ENCODE measurements around the gene SNRNP48.

Gene SNRNP48

DNA sequence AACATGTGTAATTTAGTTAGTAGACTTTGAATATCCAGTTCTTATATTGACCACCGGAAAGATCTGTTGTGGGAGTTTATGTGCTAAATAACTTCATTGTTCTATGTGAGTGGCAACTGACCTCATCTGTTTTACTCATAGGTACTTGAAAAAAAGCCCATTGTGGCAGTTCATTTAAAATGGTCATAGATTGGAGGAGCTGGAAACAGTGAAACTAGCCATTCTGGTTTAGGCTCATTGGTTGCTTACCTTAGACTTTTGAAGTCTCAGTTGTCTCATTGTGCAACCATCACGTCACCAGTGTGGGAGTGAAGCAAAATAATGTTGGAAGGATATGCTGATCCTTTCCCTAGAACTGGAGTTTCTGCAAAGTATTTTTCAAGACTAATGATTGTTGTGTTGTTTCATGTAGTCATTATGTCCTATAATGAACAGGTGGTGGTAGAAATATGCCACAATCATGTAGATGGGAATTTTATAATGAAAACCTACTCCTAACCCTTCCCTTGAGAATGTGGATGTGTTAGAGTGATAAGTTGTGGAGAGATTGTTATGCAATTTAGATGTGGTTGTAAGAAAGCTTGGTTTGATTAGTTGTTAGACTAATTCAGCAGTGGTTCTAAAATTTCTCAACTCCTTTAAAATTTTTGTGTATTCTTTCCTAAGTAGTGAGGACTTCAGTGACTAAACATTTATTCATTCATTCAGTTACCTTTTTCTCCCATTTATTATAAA is 30.2 kb upstream of the SNRNP48 start:
- no peak for DNase-seq

DNA sequence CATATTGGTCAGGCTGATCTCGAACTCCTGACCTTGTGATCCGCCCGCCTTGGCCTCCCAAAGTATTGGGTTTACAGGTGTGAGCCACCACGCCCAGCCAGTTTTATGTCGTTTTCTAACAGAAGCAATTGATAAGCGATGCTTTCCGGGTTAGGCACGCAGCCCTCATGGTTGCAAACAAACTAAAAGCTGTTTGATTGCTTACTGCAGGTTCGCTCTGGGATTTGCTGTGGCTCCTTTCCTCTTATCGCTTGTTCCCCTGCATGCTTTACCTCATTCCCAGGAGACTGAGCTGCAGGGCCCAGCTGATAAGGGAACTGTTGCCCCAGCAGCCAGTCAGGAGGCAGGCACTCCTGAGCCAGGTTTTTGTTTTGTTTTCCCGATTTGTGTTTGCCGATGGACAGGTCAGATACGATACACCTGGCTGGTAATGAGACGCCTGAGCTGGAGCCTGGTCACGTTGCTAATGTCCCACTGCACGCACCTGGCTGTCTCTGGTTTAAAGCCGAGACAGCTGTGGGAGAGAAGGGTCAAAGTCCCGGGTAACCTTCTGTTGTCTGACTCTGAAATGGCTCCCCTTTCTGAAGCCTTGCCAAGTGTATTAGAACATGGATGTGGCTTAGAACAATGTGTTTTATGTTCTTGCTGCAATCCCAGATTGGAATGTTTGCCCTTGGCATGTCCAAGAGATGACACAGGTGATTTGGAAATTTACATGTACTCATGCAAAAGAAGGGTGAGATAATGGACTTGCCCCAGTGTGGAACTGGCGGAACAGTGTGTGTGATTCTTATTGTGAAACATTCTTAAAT is 28.6 kb upstream of the SNRNP48 start:
- peak; percentile 89 for DNase-seq

DNA sequence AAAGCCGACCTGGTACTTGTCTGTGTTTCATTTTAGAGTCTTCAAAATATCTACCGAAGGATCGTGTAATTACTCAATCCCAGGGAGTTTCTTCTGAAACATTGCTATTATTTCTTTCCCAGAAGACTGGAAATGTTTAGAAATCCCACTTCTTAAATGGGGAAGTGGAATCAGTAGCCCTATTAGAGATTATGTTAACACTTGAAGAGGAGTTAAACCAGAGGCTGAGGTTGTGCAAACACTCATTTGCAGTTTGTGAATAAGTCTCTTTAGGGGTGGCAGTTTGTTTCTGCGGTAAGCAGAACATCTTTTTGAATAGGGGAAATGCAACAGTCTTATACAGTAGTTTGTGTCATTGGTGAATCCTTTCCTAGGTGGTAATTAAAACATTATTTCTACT is 27.2 kb upstream of the SNRNP48 start:
- no peak for DNase-seq

DNA sequence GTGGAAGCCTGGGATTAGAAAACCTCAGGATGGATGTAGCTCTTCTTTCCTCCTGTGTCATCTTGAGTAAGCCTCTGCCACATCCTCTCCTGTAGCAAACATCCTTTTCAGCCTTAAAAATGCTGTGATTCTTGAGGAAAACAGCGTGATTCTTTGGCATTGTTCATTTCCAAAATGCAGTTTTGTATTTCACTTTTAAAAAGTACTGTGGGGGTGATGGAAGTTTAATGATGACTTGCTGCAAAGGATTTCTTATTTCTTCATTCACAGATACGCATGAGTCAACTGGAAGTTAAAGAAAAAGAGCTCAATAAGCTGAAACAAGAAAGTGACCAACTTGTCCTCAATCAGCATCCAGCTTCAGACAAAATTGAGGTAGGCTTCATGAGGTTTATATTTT is 23.9 kb upstream of the SNRNP48 start:
- no peak for DNase-seq

DNA sequence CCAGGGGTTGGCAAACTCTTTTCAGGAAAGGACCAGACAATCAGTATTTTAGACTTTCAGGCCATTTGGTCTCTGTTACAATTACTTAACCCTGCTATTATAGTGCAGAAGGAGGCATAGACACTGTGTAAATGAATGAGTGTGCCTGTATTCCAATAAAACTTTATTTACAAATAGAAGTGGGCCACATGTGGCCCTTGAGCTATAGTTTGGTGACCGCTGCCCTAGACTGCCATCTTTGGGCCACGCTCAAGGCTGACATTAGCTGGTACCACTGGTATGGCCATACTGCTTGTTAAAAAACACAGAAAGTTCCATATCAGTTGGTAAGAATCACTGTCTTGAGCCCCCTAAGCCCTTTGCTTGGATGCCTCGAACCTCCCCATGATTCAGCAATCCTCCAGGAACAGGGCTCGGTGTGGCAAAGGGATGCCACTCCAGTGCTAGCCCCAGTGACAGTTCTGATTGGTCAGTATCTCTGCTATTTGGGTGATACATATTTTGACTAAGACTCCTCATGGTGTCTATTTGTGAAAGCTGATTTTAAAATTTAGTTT is 23.3 kb upstream of the SNRNP48 start:
- no peak for DNase-seq

DNA sequence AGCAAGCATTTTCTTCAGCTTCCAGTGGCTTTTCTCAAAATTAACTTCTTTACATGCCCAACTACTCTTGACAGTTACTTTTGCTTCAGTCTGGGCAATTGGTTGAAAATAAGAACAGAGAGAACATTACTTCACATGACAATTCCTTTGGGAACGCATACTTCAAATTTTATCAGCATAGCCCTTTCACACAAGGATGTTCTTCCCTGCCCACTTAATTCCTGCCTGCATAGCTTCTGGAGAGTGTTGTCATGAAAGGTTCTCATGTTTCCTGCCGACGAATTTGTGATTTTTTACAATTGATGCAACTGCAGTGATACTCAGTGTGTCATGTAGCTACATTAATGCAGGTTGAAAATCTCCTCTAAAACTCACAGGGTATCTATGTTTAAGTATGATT is 22.0 kb upstream of the SNRNP48 start:
- no peak for DNase-seq

DNA sequence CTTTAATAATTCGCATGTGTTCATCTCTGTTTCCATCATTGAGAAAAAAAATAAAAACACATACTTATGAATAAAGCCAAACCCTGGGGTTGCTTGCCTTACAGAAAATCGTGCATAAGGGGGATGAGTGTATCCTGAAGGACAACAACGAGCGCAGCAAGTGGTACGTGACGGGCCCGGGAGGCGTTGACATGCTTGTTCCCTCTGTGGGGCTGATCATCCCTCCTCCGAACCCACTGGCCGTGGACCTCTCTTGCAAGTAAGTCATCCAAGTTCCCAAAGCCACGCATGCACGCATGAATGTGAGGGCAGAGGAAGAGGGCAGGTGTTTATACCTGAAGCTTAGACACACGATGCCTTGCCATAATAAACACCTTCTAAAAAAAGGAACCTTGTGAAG is 20.9 kb upstream of the SNRNP48 start:
- no peak for DNase-seq

DNA sequence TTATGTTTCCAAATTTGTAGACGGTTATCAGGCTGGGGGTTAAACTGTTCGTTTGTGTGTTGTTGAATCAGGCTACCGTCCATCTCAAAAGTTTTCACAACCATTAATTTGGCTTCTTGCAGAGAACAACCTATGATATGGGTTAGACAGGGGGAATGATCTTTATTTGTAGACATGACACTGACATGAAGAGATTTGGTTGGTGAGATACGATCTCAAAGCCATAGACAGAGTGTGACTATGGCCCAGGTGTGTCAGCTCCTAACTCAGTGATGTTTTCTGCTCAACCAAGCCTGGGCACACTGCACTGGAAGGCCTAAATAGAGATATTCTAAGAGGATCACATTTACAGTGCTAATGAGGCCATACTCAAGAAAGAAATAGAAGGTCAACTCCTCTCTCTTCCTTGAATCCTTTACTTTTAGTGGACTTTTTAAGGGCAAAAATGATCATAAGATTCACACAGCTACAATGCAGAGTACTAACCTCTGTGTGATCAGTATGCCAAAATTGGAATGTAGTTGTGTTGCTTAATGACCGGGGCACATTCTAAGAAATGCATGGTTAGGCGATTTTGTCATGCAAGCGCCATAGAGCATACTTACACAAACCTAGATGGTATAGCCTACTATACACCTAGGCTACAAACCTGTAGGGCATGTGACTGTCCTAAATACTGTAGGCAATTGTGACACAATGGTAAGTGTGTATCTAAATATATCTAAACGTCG is 17.6 kb upstream of the SNRNP48 start:
- DNase-seq: no peak

DNA sequence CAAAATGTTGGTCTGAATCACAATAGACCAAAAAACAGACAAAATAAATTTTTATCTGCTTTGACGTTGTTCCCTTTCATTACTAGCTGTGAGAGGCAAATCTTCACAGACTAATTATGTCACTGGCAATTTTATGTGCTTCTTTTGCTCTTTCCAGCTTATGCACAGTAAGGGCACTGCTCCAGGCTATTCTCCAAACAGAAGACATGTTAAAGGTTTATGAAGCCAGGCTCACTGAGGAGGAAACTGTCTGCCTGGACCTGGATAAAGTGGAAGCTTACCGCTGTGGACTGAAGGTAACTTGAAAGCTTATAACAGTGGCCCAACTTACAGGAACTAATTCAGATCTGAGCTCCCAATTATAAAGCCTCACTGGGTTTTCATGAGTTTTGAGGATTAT is 15.5 kb upstream of the SNRNP48 start:
- no peak for DNase-seq

DNA sequence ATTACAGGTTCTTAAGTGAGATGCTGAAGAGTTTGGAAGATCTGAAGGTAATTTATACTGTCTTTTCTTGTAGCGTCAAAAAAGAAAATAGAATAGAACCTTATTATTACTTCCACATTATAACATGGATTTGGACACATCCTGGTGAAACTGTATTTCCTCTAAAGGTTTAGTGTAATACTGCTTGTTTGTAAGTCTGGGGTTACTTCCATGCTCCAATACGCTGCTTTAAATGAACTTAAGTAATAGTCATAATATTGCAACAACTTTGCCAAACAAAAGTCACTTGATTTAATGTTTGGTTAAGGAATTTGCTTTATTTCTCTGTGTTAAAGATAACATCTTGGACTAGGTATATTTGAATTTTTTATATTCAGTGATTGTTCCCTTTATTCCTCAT is 11.5 kb upstream of the SNRNP48 start:
- no peak for DNase-seq

DNA sequence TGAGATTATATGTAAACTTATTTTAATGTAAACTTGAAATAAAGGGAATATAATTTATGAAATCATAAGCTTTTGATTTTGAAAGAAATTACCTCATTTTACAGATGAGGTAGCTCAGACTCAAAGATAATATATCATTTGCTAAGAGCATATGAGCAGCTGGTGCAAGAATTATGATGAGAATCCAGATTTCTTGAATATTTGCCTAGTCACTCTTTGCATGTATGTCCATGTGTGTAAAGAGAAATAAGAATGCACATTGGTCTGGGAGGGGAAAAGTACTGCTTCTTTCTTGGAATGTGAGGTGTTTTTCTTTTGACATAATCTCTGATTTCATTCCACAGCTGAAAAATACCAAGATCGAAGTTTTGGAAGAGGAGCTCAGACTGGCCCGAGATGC is 11.1 kb upstream of the SNRNP48 start:
- DNase-seq: no peak

DNA sequence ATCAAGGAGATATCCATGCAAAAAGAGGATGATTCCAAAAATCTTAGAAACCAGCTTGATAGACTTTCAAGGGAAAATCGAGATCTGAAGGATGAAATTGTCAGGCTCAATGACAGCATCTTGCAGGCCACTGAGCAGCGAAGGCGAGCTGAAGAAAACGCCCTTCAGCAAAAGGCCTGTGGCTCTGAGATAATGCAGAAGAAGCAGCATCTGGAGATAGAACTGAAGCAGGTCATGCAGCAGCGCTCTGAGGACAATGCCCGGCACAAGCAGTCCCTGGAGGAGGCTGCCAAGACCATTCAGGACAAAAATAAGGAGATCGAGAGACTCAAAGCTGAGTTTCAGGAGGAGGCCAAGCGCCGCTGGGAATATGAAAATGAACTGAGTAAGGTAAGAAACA is 10.1 kb upstream of the SNRNP48 start:
- DNase-seq: no peak

DNA sequence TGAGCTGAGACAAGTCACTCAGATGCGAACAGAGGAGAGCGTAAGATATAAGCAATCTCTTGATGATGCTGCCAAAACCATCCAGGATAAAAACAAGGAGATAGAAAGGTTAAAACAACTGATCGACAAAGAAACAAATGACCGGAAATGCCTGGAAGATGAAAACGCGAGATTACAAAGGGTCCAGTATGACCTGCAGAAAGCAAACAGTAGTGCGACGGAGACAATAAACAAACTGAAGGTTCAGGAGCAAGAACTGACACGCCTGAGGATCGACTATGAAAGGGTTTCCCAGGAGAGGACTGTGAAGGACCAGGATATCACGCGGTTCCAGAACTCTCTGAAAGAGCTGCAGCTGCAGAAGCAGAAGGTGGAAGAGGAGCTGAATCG is 9.5 kb upstream of the SNRNP48 start:
- DNase-seq: no peak

DNA sequence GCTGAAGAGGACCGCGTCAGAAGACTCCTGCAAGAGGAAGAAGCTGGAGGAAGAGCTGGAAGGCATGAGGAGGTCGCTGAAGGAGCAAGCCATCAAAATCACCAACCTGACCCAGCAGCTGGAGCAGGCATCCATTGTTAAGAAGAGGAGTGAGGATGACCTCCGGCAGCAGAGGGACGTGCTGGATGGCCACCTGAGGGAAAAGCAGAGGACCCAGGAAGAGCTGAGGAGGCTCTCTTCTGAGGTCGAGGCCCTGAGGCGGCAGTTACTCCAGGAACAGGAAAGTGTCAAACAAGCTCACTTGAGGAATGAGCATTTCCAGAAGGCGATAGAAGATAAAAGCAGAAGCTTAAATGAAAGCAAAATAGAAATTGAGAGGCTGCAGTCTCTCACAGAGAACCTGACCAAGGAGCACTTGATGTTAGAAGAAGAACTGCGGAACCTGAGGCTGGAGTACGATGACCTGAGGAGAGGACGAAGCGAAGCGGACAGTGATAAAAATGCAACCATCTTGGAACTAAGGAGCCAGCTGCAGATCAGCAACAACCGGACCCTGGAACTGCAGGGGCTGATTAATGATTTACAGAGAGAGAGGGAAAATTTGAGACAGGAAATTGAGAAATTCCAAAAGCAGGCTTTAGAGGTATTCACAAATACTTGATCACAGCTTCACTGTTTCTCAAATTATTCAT is 8.9 kb upstream of the SNRNP48 start:
- no peak for DNase-seq

DNA sequence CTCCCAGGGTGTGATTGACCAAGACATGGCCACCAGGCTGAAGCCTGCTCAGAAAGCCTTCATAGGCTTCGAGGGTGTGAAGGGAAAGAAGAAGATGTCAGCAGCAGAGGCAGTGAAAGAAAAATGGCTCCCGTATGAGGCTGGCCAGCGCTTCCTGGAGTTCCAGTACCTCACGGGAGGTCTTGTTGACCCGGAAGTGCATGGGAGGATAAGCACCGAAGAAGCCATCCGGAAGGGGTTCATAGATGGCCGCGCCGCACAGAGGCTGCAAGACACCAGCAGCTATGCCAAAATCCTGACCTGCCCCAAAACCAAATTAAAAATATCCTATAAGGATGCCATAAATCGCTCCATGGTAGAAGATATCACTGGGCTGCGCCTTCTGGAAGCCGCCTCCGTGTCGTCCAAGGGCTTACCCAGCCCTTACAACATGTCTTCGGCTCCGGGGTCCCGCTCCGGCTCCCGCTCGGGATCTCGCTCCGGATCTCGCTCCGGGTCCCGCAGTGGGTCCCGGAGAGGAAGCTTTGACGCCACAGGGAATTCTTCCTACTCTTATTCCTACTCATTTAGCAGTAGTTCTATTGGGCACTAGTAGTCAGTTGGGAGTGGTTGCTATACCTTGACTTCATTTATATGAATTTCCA is 4.6 kb upstream of the SNRNP48 start:
- no peak for DNase-seq

DNA sequence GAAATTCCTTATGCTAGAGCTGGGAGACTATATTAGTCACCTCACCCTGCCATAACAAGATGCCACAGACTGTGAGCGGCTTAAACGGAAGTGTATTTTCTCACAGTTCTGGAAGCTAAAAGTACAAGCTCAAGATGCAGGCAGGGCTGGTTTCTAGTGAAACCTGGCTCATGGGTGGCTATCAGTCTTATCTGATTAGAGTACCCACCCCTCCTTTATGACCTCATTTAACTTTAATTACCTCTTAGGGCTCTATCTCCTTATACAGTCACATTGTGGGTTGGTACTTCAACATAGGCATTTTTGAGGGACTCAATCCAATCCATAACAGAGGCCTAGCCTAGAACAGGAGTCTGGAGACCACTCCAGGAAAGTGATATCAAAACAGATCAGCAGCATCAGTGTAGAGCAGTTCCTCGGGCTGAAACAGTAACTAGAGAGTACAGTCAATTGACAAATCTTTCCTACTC is 2.3 kb upstream of the SNRNP48 start:
- DNase-seq: no peak

DNA sequence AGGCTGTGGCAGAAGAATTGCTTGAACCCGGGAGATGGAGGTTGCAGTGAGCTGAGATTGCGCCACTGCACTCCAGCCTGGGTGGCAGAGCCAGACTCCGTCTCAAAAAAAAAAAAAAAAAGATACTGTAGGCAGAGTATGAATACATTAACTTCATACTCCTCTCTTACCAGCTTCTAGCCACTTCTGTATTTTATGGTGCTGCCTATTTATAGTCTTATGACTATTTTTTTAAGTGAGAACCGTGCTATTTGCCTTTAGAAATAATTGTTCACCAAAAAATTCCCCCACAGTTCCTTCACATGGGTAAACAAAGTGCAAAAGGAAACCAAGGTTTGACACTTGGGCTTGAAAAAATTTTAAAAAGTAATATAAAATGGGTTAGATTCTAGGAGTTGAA is 1.5 kb upstream of the SNRNP48 start:
- DNase-seq: no peak

DNA sequence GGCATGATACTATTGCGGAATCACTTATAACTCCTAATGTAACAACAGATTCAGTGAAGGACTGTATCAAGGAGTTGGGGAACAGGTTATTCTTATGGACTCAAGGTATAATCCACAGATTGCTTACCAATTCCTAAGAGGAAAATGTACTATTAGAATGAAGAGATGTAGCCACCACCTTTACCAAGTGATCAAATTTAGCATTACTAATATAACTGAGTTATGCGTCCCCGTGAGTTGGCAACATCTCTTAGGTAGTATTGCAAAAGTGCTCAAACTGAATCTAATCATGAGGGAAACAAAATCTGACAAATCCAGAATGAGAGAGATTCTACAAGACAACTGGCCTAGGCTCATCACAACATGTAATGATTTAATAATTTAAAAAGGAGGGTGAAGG is 777 bp upstream of the SNRNP48 start:
- no peak for DNase-seq

DNA sequence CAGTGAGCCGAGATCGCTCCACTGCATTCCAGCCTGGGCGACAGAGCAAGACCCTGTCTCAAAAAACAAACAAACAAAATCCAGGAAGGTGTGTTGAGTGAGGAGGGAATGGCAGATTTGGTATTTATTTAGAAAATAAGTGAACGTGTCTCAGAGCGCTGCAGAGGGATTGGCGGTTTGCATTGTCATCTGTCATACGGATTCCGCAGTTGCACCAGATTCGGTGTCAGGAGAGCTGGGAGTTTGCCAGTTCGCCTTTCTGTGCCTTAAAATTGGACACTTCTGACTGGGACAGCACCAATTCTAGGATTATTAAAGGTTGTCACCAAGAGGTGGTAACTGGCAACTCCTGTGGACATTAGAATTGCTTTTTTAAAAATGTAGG is 912 bp downstream of the SNRNP48 start:
- DNase-seq: no peak

DNA sequence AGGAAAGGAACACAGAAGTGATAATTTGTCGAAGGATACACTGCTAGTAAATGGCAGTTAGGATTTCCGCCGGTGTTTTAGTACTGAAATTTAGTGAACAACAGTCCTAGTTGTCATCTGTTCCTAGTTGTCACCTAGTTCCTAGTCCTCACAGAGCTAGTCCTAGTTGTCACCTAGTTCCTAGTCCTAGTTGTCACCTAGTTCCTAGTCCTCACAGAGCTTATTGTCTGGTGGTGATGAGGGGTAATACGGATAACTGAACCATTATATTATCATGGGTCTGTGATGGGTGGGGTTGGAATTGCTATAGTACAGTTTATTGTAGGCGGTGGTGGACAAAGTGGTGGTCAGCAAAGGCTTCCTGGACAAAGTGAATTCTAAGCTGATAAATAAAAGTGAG is 1.8 kb downstream of the SNRNP48 start:
- DNase-seq: no peak

DNA sequence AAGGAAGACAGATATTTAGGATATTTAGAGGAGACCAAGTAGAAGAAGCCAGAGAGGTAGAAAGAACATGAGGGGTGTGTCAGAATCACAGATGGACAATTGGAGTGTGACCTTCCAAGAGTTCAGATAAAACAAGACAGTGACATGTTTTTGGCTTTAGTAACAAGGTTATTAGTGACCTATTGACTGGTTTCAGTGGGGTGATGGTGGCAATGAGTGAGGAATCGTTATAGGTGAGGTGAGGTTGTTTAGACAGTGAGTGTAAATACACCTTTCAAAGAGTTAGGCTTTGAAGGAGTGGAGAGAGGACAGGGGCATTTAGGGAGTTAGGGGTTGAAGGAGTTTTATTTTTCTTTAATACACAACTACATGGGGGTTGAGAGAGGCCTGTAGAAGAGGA is 3.2 kb downstream of the SNRNP48 start:
- DNase-seq: no peak

DNA sequence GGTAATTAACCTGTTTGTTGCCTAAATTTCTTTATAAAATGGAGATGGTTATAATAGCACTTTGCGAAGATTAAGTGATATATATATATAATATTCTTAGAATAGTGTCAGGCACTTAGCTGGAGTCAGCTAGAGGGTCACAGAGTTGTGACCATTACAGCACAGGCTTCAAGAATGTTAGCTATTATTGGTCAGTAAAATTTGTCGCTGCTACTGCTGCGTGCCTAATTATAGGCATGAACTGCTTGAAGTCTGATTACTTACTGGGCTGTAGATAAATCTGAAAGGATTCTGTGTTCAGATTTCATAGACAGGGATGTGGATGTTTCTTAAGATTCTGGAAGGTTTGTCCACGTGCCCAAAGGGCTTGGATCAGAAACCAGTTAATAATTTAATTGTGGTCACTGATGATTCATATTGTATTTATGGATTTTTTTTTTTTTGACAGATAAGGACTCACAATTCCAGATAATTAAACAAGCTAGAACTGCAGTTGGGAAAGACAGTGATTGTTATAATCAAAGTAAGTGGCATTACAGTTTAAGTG is 4.7 kb downstream of the SNRNP48 start:
- no peak for DNase-seq
